Body of pancreas (tissue), 4 donors: ENCODE results near the gene TCF3. TPM values are rescaled to one million over a fixed set of nuclear protein-coding genes. Genes with fewer than 3 reads are reported as not detected.
"Not testable (repeated sequence)": the region's sequence is repeated elsewhere in the genome, so short reads cannot be mapped to it uniquely, and the experiment has no call there.

Experiments used
- ATAC-seq: fragments of 150-250 bp; one replicate; pipeline ENCODE4 v1.9.1; 2016
- DNase-seq, 4 donors: peaks; one replicate each; pipeline ENCODE4 v3.0.0-alpha.2; 2019
- H3K27ac ChIP-seq, 4 donors: fragments of 200-600 bp; sonication (generic); 1 replicate in 3 of 4; 2 replicates in 1 of 4; pipeline versions ENCODE4 v1.5.1 to v1.6.1; 2016 to 2019; ENCODE audit warnings: mild to moderate bottlenecking in 1 of 4, mixed read lengths in 1 of 4, moderate library complexity in 1 of 4
- H3K27me3 ChIP-seq, 2 donors: fragments of 200-600 bp; sonication (generic); one replicate each; pipeline ENCODE4 v1.6.0; 2016; ENCODE audit warnings: mild to moderate bottlenecking in 1 of 2
- H3K36me3 ChIP-seq, 2 donors: fragments of 200-600 bp; sonication (generic); replicated peaks in 1 of 2; 2 replicates each; pipeline ENCODE4 v1.5.1; 2016; ENCODE audit warnings: low read depth in 2 of 2; ENCODE audit not compliant: insufficient read depth in 1 of 2
- H3K4me1 ChIP-seq: fragments of 200-600 bp; sonication (generic); one replicate; pipeline ENCODE4 v1.6.0; 2016
- H3K4me3 ChIP-seq, 2 donors: fragments of 200-600 bp; sonication (generic); 1 replicate in 1 of 2; 2 replicates in 1 of 2; pipeline ENCODE4 v1.5.1; 2016 to 2019
- H3K9me3 ChIP-seq, 3 donors: fragments of 200-600 bp; sonication (generic); 1 replicate in 2 of 3; 2 replicates in 1 of 3; pipeline ENCODE4 v1.5.1; 2016
- POLR2A ChIP-seq, 3 donors: fragments of 450-650 bp; IDR thresholded peaks; one replicate each; pipeline ENCODE4 v1.6.1; 2016; ENCODE audit warnings: antibody characterized with exemption in 3 of 3, mild to moderate bottlenecking in 2 of 3
- WGBS, 2 donors: methylation state at CpG; one replicate each; pipeline ENCODE4 v1.1.5; 2017; 5-methylcytosine and 5-hydroxymethylcytosine counted together
- intact Hi-C: fragments of 100-400 bp; cut with DNase I; formaldehyde crosslinking; loops from one replicate; pipeline ENCODE4 v1.15.1; 2023
- total RNA-seq, 2 donors: library from RNA; depleted of rRNA; stranded (reverse); fragments of >200 nt; gene quantifications; one replicate each; pipeline ENCODE4 v1.1.0, GENCODE V29; 2016
- TF ChIP-seq, protein P1 (sequence below), 7 experiments: fragments of 450-650 bp in 4 of 7; fragments of 200-600 bp in 3 of 7; sonication (generic) in 3 of 7; IDR thresholded peaks; one replicate each; pipeline ENCODE4 v1.5.1; 2016 to 2019; ENCODE audit warnings: antibody characterized with exemption in 7 of 7

TCF3 gene
- total RNA-seq, 2 donors from 2014 or later: 23.7 to 25.4 TPM

GRCh38 chr19:1698636-1699035 is 46.2 kb upstream of the TCF3 start:
- peaks cover 0 to 4% (median 0%) of the 10 kb centered on the region in 3 donors for H3K9me3 ChIP-seq
- H3K36me3 ChIP-seq: no peaks in the 10 kb centered on the region
- ATAC-seq (no peak), DNase-seq (no peak)
- peaks cover 12% of the 10 kb centered on the region for H3K4me1 ChIP-seq
- WGBS, 2 donors: 70 to 82% methylated on average over 8 to 17 of the region's 26 CpGs
- intact Hi-C loops: no loop called here
- H3K27ac ChIP-seq: no peak overlapping the region
- H3K27me3 ChIP-seq: peaks cover 0 to 19% of the 10 kb centered on the region in 2 donors
- TF ChIP-seq, protein P1, sequence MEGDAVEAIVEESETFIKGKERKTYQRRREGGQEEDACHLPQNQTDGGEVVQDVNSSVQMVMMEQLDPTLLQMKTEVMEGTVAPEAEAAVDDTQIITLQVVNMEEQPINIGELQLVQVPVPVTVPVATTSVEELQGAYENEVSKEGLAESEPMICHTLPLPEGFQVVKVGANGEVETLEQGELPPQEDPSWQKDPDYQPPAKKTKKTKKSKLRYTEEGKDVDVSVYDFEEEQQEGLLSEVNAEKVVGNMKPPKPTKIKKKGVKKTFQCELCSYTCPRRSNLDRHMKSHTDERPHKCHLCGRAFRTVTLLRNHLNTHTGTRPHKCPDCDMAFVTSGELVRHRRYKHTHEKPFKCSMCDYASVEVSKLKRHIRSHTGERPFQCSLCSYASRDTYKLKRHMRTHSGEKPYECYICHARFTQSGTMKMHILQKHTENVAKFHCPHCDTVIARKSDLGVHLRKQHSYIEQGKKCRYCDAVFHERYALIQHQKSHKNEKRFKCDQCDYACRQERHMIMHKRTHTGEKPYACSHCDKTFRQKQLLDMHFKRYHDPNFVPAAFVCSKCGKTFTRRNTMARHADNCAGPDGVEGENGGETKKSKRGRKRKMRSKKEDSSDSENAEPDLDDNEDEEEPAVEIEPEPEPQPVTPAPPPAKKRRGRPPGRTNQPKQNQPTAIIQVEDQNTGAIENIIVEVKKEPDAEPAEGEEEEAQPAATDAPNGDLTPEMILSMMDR (IDR thresholded peaks at IDR 0.05): no peak
- TF ChIP-seq POLR2A (IDR thresholded peaks at IDR 0.05): no peak
- H3K4me3 ChIP-seq: no peak overlapping the region

DNA sequence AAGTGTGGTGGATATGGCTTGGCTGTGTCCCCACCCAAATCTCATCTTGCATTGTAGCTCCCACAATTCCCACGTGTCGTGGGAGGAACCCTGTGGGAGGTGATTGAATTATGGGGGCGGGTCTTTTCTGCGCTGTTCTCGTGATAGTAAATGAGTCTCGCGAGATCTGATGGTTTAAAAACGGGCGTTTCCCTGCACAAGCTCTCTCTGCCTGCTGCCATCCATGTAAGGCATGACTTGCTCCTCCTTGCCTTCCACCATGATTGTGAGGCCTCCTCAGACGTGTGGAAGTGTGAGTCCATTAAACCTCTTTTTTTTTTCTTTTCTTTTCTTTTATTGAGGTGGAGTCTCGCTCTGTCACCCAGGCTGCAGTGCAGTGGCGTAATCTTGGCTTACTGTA is 43.1 kb upstream of the TCF3 start:
- H3K36me3 ChIP-seq, H3K27ac ChIP-seq, ATAC-seq, DNase-seq, H3K4me3 ChIP-seq, intact Hi-C loops, H3K9me3 ChIP-seq, H3K4me1 ChIP-seq: not testable (repeated sequence)
- peaks cover 0 to 17% of the 10 kb centered on the region in 2 donors for H3K27me3 ChIP-seq
- 78 to 82% methylated on average over 12 of the region's 12 CpGs for WGBS, 2 donors

- intact Hi-C loops: no loop called here
Observed at GRCh38 chr19:1691589-1692290, 39.3 kb upstream of the TCF3 start.

DNA sequence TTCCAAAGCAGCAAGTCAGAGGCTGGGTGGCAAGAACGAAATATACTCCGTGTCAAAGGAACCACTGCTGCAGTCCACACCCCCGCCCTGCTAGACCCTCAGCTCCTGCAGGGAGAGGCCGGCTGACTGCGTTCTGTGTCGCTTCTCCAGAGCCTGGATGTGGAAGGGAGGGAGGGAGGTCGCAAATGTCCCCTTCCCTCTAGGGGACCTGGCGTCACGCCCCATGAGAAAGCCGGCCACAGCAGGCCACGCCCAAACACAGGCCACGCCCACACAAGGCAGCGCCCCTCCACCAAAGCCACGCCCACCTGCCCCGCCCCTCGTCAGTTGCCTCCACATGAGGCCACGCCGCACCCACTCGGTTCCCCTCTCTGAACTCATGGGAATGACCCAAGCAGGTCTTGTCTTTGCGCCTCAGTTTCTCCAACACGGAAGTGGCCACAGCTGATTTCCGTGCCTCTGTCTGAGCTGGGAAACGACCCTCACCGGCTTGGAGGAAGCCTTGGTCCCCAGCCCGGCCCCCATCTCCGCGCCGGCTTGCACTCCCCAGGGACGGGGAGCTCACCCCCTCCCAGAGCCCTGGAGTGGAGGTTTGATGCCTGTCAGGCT is 38.4 kb upstream of the TCF3 start:
- intact Hi-C loops: no loop called here
- H3K27me3 ChIP-seq: peaks cover 0 to 8% of the 10 kb centered on the region in 2 donors
- H3K36me3 ChIP-seq: no peaks in the 10 kb centered on the region

More at GRCh38 chr19:1691589-1692290, 39.3 kb upstream of the TCF3 start:
- H3K4me3 ChIP-seq: no peak overlapping the region
- no peaks in the 10 kb centered on the region for H3K4me1 ChIP-seq
- DNase-seq (no peak), ATAC-seq (no peak)
- H3K9me3 ChIP-seq: peaks cover 0 to 4% (median 0%) of the 10 kb centered on the region in 3 donors
- 40% methylated on average over 18 of the region's 18 CpGs; no CpG with 5 or more reads in 1 of the 2 donors for WGBS, 2 donors
- no peak for TF ChIP-seq POLR2A (IDR thresholded peaks at IDR 0.05)
- TF ChIP-seq, protein P1 (IDR thresholded peaks at IDR 0.05): no peak
- no peak overlapping the region for H3K27ac ChIP-seq
- H3K36me3 ChIP-seq: no peaks in the 10 kb centered on the region
- H3K27me3 ChIP-seq: peaks cover 0 to 8% of the 10 kb centered on the region in 2 donors

GRCh38 chr19:1685785-1686184 is 33.4 kb upstream of the TCF3 start:
- ATAC-seq, H3K36me3 ChIP-seq, H3K9me3 ChIP-seq, intact Hi-C loops, H3K4me3 ChIP-seq, H3K27me3 ChIP-seq, DNase-seq, H3K4me1 ChIP-seq, H3K27ac ChIP-seq: not testable (repeated sequence)
- WGBS, 2 donors: 84 to 91% methylated on average over 5 of the region's 5 CpGs

More for the DNA sequence above, 38.4 kb upstream of the TCF3 start:
- 5 to 43% methylated on average over 7 to 29 of the region's 29 CpGs for WGBS, 2 donors
- DNase-seq: peak in 3 of 4 donors; percentile 32 to 50 (median 35)
- no peak for TF ChIP-seq POLR2A (IDR thresholded peaks at IDR 0.05)
- TF ChIP-seq, protein P1 (IDR thresholded peaks at IDR 0.05): no peak
- H3K4me3 ChIP-seq: no peak overlapping the region
- H3K9me3 ChIP-seq: peaks cover 0 to 4% (median 0%) of the 10 kb centered on the region in 3 donors
- no peak for ATAC-seq
- no peaks in the 10 kb centered on the region for H3K4me1 ChIP-seq
- H3K27ac ChIP-seq: no peak overlapping the region
